ENCODE measurements around the gene NCKAP5L.

- TF ChIP-seq POLR2A (IDR thresholded peaks at IDR 0.05; ENCODE audit: low read length) (no peak), GATA1 (IDR thresholded peaks at IDR 0.05; ENCODE audit: low read depth, low read length) (no peak)
Observed at GRCh38 chr12:49800421-49801140, 27.6 kb downstream of the NCKAP5L start.

Data from erythroblast (primary cell).